RPMI8226 (cell line): ENCODE results near the gene CNPY2.
"Not testable (repeated sequence)": the region's sequence is repeated elsewhere in the genome, so short reads cannot be mapped to it uniquely, and the experiment has no call there.

Experiments
- DNase-seq: peaks from one replicate; pipeline ENCODE4 v3.0.0-alpha.2; 2015

The CNPY2 gene

DNA sequence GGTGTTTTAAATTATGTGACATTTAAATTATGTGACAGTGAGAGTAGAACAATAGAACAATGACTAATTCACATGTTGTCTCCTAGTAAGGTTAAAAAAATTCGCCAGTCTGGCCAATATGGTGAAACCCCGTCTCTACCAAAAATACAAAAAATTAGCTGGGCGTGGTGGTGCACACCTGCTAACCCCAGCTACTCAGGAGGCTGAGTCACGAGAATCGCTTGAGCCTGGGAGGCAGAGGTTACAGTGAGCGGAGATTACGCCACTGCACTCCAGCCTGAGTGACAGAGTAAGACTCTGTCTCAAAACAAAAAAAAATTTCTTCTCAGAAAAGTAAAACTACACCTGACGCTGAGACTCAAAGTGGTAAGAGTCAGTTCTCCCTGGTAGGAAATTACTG, 18.4 kb downstream of the CNPY2 start:
- DNase-seq = no peak

DNA sequence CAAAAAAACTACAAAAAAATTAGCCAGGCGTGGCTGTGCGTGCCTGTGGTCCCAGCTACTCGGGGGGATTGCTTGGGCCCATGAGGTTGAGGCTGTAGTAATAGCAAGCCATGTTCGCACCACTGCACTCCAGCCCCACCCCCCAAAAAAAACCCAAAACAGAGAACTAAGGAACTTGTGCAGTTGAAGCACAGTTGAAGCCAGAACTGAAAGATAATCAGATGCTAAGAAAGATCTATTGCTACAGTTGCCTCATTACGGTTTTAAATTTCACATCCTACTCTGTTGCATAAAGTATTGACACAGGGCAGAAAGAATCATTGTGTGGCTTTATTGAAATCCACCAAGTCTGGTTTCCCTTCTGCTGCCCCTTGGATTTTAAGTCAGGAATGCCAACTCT, 19.5 kb downstream of the CNPY2 start:
- no peak for DNase-seq

DNA sequence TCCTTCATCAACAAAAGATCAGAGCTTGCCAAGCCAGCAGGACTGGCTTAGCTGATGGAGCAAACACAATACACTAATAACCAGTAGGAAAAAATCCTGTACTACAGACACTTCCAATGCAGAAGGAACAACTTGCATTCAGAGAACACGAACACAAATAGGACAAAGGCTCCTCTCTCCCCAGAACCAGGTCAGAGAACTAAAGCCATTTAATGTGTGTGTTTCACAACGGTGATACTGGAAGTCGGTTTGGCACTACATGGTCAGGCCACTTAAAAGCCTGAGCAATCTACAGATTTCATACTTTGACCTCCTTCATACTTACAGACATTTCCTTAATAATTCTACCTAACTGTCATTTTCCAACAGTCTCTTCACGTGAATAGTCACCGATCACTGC, 22.0 kb downstream of the CNPY2 start:
- DNase-seq = no peak

DNA sequence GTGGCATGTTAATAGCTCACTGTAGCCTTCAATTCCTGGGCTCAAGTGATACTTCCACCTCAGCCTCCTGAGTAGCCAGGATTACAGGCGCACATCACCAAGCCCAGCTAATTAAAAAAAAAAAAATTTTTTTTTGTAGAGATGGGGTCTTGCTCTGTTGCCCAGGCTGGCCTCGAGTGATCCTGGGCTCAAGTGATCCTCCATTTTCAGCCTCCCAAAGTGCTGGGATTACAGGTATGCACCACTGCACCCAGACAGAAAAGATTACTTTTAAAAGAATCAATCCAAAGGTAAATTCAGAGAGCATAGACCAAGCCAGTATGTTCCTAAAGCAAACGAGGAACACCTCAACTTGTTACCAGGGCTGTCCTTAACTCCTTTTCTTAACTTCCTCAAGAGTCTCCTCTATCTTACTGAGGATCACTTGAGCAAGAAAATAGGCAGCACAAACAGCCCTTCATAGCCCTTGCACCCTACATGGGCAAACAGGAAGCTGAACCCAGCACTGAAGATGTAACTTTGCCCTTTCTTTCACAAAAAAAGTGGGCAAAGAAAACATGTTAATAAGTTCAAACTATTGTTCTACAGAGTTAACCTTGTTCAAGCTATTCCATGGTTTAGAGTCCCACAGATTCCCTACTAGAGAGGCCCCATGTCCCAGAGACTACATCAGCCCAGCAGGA, 26.9 kb downstream of the CNPY2 start:
- DNase-seq = no peak

DNA sequence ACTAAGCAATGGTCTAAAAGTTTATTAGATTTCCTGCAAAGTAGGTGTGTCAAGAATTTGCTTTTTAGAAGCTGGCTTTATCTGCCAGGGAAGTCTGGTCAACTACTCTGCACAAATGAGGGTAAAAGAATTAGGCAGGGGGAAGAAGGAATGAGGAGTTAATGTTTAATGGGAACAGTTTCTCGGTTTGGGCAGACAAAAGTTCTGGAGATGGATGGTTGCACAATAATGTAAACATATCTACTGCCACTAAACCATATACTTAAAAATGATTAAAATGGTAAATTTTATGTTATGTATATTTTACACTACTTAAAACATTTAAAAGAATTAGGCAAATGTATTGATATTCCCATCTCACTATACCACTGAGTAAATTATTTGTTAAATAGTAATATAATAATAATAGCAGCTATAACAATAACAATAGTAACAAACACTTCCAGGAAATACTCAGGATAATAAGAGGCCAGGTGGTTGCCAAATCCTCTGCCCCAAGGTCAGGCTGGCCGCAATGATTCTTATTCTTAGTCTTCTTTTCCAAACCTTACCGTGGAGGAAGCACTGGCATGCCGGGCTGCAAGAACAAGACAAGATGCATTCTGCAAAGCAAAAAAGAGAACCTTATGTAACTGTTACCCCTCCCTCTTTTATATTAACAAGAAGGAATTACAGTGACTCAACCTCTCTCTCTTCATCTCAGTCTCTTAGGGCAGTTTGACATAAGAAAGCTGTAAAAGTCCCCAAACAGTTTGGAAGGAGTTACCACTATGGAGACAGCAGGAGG, 29.6 kb downstream of the CNPY2 start:
- no peak for DNase-seq

DNA sequence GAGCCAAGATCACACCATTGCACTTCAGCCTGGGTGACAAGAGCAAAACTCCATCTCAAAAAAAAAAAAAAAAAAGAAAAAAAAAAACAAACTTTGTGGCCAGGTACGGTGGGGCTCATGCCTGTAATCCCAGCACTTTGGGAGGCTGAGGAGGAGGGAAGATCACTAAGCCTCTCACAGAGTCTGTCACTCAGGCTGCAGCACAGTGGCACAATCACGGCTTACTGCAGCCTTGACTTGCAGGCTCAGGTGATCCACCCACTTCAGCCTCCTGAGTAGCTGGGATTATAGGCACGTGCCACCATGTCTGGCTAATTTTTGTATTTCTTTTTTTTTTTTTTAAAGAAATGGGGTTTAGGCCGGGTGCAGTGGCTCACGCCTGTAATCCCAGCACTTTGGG, 31.5 kb downstream of the CNPY2 start:
- DNase-seq = not testable (repeated sequence)

DNA sequence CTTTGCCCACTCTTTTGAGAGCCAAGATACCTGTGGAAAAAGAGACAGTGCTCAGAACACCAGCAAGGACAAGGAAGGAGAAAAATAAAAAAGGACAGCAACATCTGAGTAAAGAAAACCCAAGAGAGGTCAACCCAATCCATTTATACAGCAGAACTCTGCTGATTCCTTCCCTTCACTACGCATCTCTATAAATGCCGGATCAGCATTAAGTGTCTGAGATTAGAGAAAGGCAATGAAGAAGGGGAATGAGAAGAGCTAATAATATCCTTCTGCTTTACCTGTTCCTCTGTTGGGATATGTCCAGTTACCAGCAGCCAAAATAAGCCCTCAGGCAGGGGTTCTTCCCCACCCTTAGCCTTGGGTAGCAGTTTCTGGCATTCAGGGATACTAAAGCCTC, 33.2 kb downstream of the CNPY2 start:
- no peak for DNase-seq

DNA sequence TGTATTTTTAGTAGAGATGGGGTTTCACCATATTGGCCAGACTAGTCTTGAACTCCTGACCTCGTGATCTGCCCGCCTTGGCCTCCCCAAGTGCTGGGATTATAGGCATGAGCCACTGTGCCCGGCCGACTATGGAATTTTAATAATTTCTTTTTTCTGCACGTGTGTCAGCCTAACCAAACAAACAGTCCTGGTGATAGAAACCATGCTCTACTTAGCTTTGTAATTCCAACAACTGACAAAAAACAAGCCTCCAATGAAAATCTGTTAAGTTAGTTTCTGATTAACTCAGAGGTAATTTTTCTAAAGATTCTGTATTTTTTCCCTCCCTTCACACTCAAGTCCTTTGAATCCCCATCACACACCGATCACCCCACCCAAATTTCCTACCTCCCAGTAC, 33.8 kb downstream of the CNPY2 start:
- DNase-seq = no peak

DNA sequence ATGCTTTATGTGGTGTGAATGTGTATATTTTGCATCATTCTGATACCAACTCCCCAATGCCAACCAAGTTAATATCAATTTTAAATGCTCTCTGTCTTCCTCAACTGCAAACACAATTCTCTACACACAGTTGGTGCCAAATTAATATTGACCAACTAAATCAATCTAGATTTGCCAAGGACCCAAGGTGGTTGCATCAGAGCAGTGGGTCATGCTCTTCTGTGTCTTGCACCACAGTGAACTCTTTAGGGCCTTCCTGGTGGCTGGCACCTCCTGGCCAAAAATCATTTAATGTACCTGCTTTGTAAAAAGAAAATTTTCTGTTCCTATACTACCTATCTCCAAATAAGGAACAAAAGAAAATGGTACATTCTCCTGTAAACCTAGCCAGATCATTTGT, 34.9 kb downstream of the CNPY2 start:
- no peak for DNase-seq

DNA sequence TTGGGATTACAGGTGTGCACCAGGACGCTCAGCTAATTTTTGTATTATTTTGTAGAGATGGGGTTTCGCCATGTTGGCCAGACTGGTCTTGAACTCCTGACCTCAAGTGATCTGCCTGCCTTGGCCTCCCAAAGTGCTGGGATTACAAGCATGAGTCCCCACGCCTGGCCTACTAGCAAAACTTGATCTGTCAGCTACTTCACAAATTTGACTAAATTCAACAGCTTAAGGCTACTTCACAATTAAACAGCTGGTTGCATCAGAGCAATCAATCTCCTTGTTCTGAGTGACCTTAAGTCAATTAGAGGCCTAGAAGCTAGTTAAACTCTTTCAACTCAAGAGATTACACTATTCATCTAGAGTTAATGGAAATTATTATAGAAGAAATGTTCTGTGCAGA, 36.9 kb downstream of the CNPY2 start:
- DNase-seq = no peak

DNA sequence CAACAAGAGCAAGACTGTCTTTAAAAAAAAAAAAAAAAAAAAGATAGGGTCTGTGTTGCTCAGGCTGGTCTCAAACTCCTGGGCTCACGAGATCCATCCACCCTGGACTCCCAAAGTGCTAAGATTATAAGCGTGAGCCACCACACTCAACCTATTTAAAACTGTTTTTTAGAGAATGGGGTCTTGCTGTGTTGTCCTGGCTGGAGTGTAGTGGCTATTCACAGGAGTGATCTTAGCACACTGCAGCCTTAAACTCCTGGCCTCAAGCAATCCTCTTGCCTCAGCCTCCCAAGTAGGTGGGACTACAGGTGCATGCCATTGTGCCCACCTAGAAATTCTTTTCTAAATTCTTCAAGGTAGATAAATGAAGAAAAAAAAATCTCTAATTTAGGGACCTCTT, 41.5 kb downstream of the CNPY2 start:
- no peak for DNase-seq

DNA sequence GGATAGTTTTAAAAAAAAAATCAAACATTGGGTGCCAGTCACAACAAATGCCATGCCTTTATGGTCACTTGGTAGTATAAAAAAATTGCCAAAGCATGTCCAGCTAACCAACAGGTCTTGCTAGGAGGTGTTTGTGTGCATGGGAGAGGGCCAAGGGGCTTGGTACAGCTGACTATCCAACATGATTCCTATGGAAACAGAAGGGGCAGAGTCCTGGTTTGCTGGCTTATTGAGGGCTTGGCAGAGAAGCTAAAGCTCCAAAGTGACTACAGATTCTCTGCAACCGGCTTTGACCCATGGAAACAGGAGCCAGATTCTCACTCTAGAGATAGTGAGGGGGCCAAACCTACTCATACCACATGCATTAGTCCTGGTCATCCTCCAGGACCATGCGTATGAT, 43.3 kb downstream of the CNPY2 start:
- DNase-seq = not testable (repeated sequence)

DNA sequence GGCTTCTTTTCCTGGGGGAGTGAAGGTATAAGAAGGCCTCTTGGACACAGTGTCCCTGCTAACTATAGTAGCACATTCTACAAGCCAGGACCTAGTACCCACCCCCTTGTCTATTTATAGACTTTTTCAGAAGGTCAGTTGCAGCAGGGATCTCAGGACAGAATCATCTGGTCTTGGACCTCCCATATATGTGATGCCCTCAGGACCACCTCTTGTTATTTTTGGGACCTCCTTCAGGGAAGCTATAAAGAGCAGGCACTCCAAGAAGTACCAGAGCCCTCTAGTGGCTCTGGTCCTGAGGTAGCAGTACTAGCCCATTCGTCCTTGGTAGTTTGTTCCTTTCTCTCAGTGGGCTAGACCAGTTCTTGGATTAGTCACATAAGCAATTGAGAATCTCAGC, 44.8 kb downstream of the CNPY2 start:
- peak; percentile 26 for DNase-seq

DNA sequence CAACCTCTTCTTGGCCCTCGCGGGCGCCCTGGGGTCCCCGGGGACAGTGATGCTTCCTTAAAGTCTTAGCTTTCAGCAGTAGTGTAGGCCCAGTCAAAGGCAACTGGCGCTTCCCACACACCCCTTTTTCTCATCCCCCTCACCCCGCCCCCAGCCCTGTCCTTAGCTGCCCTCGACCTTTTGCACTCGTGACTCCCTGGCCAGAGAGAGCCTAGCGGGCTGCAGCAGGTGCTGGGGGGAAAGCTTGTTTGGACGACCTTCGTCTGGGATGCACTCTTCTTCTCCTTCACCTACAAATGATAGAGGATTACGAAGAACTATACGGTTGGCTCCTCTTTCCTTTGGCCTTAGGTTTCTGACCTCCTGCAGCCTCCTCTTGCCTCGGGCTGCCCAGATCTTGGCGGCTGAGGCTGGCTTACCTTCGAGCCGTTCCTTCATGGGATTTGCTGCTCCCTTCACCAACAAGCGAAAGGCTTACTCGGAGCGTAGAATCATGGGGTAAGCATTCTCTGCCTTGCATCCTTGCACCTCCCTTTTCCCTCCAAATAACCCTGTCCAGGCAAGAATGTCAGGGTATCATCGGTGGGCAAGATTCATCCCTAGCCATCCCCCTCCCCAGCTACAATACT, 48.2 kb downstream of the CNPY2 start:
- DNase-seq = peak; percentile 40

DNA sequence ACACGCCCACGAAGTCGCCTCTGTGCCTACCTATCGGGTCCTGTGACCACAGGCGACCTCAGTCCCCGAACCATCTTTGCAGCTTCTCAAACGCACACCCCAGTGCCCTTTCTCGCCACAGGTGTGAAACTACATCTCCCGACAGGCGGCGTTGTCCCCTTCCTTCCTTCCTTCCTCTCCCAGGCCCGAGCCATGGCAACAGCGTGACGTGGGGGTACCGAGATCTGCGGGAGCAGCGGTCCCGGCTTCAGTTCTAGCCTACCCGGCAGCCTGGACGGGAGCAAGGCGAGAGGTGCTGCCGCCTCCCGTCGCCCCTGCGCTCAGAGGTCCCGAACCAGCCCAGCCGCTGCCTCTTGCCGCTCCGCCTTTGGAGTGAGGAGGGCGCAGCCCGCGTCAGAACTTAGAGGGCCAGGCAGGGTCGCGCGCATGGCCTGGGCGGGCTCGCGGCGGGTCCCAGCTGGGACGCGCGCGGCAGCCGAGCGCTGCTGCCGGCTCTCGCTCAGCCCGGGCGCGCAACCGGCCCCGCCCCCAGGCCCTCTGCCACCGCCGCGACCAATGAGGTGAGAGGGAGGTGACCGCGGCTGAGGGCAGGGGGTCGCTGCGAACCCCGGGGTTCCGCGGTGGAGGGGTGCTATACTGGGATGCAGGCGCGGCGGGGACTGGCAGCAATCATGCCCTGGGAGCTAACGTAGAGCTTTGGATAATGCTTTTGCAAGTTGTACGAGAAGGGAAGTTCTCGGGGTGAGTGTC, 48.9 kb downstream of the CNPY2 start, which contains the start of gene COQ10A:
TSS of gene COQ10A (plus strand) at position 250 of the 750 bp plus-strand sequence. CDS start at position 427, 177 bp downstream.
- DNase-seq = peak; percentile 91

DNA sequence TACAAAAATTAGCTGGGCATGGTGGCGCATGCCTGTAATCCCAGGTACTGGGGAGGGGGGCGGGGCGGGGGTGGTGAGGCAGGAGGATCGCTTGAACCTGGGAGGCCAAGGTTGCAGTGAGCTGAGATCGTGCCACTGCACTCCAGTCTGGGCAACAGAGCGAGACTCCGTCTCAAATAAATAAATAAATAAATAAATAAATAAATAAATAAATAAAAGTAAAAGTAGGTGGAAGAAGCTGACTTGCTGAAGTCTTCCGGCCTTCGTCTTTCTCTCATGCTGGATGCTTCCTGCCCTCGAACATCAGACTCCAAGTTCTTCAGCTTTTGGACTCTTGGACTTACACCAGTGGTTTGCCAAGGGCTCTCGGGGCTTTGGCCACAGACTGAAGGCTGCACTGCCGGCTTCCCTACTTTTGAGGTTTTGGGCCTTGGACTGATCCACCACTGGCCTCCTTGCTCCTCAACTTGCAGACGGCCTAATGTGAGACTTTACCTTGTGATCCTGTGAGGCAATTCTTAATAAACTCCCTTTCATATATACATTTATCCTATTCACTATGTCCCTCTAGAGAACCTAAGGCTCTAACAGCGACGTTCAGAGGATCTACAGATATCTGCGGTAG, 49.6 kb downstream of the CNPY2 start:
- not testable (repeated sequence) for DNase-seq

DNA sequence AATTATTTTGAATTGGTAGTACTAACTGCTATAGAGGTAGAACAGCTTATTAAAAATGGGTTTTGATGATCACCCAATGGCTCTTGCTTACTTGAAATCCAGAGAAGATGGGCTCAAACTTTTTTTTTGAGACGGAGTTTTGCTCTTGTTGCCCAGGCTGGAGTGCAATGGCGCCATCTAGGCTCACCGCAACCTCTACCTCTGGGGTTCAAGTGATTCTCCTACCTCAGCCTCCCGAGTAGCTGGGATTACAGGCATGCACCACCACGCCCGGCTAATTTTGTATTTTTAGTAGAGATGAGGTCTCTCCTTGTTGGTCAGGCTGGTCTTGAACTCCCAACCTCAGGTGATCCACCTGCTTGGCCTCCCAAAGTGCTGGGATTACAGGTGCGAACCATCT, 52.8 kb downstream of the CNPY2 start:
- not testable (repeated sequence) for DNase-seq

DNA sequence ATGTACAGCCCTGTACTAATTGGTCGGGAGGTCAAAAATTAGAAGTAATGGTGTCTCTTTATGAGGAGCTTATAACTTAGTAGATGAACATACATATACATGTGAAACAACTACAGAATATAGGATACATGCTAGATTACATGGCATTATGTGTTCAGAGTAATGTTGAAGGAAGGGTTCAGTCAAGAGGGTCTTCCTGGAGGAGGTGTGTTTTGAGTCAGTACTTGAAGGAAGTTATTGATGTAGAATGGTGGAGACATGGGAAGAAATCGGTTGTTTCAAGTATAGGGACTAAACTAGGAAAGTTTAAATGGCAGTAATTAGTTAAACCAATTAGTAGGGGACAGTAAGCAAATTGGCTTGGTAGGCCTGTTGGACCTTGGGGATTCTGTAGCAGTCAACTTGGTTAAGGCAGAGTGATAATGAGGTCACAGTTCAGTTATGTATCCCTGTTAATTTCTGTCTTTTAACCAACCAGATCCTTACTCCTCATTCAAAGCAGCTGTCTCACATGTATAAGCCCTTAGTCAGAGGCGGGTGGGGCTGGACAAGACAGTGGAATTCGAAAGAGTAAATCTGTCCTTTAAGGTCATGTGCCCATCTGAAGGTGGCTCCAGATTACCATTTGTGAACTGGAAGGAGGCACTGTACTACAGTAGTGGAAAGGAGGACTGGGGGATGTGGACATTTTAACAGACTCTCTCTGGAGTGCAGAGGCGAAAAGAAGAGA, 54.1 kb downstream of the CNPY2 start:
- DNase-seq = no peak

DNA sequence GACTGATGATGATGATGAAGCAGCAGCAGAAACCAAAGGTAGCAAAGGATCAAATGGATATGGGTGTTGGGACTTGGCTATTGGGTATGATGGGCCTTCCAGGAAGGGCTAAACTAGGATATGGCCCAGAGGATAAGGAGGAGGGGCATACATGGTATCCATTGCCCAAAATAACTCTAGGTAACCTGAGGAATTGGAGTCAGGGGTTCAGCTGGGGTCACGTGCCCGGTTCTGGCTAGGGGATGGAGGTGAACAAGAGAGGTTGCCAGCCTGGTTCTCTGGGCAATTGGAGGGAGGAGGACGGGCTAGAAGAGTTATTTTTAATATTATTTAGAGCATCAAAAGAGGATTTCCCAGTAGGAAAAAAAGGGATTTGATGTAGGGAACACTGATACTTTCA, 54.9 kb downstream of the CNPY2 start:
- DNase-seq = no peak

DNA sequence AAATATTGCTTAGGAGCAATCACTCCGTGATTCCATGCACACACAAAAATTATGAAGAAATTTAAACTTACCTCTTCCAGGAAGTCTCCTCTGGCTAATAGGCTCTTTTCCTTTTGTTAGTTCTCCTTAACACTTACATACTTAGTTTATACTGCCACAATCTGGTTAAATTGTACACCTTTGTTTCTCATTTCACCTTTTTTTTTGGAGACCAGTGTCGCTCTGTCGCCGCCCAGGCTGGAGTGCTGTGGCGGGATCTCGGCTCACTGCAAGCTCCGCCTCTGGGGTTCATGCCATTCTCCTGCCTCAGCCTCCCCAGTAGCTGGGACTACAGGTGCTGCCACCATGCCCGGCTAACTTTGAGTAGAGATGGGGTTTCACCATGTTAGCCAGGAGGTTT, 55.4 kb downstream of the CNPY2 start:
- no peak for DNase-seq
